ENCODE measurements around the gene EPHA5.

The EPHA5 gene

GRCh38 chr4:65401083-65401482, 269.2 kb downstream of the EPHA5 start:
- TF ChIP-seq REST (IDR thresholded peaks at IDR 0.05; ENCODE audit: insufficient replicate concordance, low read depth), result no peak
- no peak for TF ChIP-seq POLR2AphosphoS5 (IDR thresholded peaks at IDR 0.05; ENCODE audit: low read depth)
- TF ChIP-seq SPI1 (IDR thresholded peaks at IDR 0.05; ENCODE audit: borderline replicate concordance, low read depth), result no peak
- no peak for TF ChIP-seq CTCF (IDR thresholded peaks at IDR 0.05; ENCODE audit: insufficient read depth, low read length)
- no peak for TF ChIP-seq GABPA (IDR thresholded peaks at IDR 0.05; ENCODE audit: low read depth)
- Histone ChIP-seq H3K27me3 (ENCODE audit: insufficient read depth, poor library complexity, severe bottlenecking) (no peaks in the 10 kb centered on the region), H3K27ac (replicated peaks) (no peak overlapping the region), H3K4me3 (replicated peaks; ENCODE audit: insufficient read depth, low read length) (no peak overlapping the region)
- DNase-seq (ENCODE audit: low read depth in 1 of 2, low spot score in 1 of 2), result no peak

GRCh38 chr4:65399084-65399483, 271.2 kb downstream of the EPHA5 start:
- DNase-seq (ENCODE audit: low read depth in 1 of 2, low spot score in 1 of 2), result no peak
- Histone ChIP-seq H3K4me3 (replicated peaks; ENCODE audit: insufficient read depth, low read length) (no peak overlapping the region), H3K27me3 (ENCODE audit: insufficient read depth, poor library complexity, severe bottlenecking) (no peaks in the 10 kb centered on the region)

GRCh38 chr4:65393078-65393477, 277.2 kb downstream of the EPHA5 start:
- Histone ChIP-seq H3K4me3 (replicated peaks; ENCODE audit: insufficient read depth, low read length) (no peak overlapping the region), H3K27ac (replicated peaks) (no peak overlapping the region), H3K27me3 (ENCODE audit: insufficient read depth, poor library complexity, severe bottlenecking) (no peaks in the 10 kb centered on the region)
- DNase-seq (ENCODE audit: low read depth in 1 of 2, low spot score in 1 of 2), result no peak
- no peak for TF ChIP-seq POLR2AphosphoS5 (IDR thresholded peaks at IDR 0.05; ENCODE audit: low read depth)
- no peak for TF ChIP-seq GABPA (IDR thresholded peaks at IDR 0.05; ENCODE audit: low read depth)
- TF ChIP-seq CTCF (IDR thresholded peaks at IDR 0.05; ENCODE audit: insufficient read depth, low read length), result no peak
- no peak for TF ChIP-seq REST (IDR thresholded peaks at IDR 0.05; ENCODE audit: insufficient replicate concordance, low read depth)
- no peak for TF ChIP-seq SPI1 (IDR thresholded peaks at IDR 0.05; ENCODE audit: borderline replicate concordance, low read depth)

More at GRCh38 chr4:65399084-65399483, 271.2 kb downstream of the EPHA5 start:
- H3K27ac ChIP-seq (replicated peaks), result no peak overlapping the region
- TF ChIP-seq REST (IDR thresholded peaks at IDR 0.05; ENCODE audit: insufficient replicate concordance, low read depth) (no peak), POLR2AphosphoS5 (IDR thresholded peaks at IDR 0.05; ENCODE audit: low read depth) (no peak), GABPA (IDR thresholded peaks at IDR 0.05; ENCODE audit: low read depth) (no peak), SPI1 (IDR thresholded peaks at IDR 0.05; ENCODE audit: borderline replicate concordance, low read depth) (no peak), CTCF (IDR thresholded peaks at IDR 0.05; ENCODE audit: insufficient read depth, low read length) (no peak)
